Measurements from ENCODE around the gene ZFP2. TPM values are rescaled to one million over a fixed set of nuclear protein-coding genes. Genes with fewer than 3 reads are reported as not detected.

The ZFP2 gene
- total and polyA plus RNA-seq, 2 donors (not counting 3 experiments of a cell fraction or from before 2014, with no cell fraction given), result 0.07 to 0.75 TPM

DNA sequence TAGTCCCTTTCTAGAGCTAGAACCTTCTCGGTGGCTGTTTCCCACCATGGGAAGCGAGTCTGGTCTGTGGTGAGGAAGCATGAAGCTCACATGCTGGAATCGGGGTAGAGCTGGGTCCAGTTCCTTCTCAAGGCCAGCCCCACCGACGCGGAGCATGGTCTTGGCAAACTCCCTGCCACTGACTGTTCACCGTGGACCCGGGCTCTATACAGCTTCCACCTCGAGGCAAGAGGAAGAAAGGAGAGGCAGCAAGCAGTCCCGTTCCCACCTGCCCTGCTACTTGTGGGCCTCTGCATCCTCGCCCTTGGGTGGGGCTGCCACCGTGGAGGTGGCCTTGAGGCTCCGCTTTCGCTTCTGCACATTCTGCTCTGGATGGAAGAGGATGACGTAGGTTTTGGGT is 85.7 kb downstream of the ZFP2 start:
- peaks cover 4% of the 10 kb centered on the region for H3K9me3 ChIP-seq (replicated peaks; ENCODE audit: control insufficient read depth, insufficient read depth, low read length)
- dilution Hi-C loops (cut with MboI; ENCODE audit: extremely low pct_ligation_motif_present, low sequenced_read_pairs), result no loop called here
- no peak overlapping the region for H2AFZ ChIP-seq (ENCODE audit: low read depth, low read length)

More for the DNA sequence above, 85.7 kb downstream of the ZFP2 start:
- Histone ChIP-seq H4K20me1 (replicated peaks; ENCODE audit: control insufficient read depth, extremely low read depth, insufficient read depth, low read length) (no peaks in the 10 kb centered on the region), H3K4me3 (replicated peaks in 1 of 3; ENCODE audit: insufficient read depth in 1 of 3, low read depth in 1 of 3, low read length in 3 of 3) (no peak overlapping the region), H3K4me2 (ENCODE audit: insufficient read depth, low read length) (no peak overlapping the region), H3K27me3 (ENCODE audit: control insufficient read depth in 2 of 2, insufficient read depth in 2 of 2, low read length in 2 of 2) (no peaks in the 10 kb centered on the region), H3K79me2 (ENCODE audit: control insufficient read depth, insufficient read depth, low read length) (no peaks in the 10 kb centered on the region), H3K27ac (ENCODE audit: insufficient read depth, low read depth, low read length) (no peak overlapping the region), H3K9me1 (replicated peaks; ENCODE audit: control insufficient read depth, extremely low read depth, insufficient read depth, low read length) (no peaks in the 10 kb centered on the region), H3K4me1 (ENCODE audit: control insufficient read depth, extremely low read depth, insufficient read depth, low read length) (no peaks in the 10 kb centered on the region), H3K9ac (replicated peaks; ENCODE audit: extremely low read depth, insufficient read depth, low read length) (no peak overlapping the region), H3K36me3 (ENCODE audit: control insufficient read depth in 2 of 2, extremely low read depth in 1 of 2, insufficient read depth in 2 of 2, low read length in 2 of 2) (no peaks in the 10 kb centered on the region)
- TF ChIP-seq MYC (IDR thresholded peaks at IDR 0.05; ENCODE audit: low read depth, low read length), result no peak
- no peak for TF ChIP-seq GATA2 (IDR thresholded peaks at IDR 0.05; ENCODE audit: insufficient read depth, insufficient read length, low read depth, low read length)
- no peak for TF ChIP-seq JUN (IDR thresholded peaks at IDR 0.05; ENCODE audit: borderline replicate concordance, insufficient read depth, insufficient read length, low read depth)
- TF ChIP-seq, protein P1, sequence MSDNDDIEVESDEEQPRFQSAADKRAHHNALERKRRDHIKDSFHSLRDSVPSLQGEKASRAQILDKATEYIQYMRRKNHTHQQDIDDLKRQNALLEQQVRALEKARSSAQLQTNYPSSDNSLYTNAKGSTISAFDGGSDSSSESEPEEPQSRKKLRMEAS (IDR thresholded peaks at IDR 0.05; ENCODE audit: insufficient read depth, insufficient read length), result no peak
- TF ChIP-seq, protein P2, sequence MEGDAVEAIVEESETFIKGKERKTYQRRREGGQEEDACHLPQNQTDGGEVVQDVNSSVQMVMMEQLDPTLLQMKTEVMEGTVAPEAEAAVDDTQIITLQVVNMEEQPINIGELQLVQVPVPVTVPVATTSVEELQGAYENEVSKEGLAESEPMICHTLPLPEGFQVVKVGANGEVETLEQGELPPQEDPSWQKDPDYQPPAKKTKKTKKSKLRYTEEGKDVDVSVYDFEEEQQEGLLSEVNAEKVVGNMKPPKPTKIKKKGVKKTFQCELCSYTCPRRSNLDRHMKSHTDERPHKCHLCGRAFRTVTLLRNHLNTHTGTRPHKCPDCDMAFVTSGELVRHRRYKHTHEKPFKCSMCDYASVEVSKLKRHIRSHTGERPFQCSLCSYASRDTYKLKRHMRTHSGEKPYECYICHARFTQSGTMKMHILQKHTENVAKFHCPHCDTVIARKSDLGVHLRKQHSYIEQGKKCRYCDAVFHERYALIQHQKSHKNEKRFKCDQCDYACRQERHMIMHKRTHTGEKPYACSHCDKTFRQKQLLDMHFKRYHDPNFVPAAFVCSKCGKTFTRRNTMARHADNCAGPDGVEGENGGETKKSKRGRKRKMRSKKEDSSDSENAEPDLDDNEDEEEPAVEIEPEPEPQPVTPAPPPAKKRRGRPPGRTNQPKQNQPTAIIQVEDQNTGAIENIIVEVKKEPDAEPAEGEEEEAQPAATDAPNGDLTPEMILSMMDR (IDR thresholded peaks at IDR 0.05; ENCODE audit: extremely low read depth in 1 of 2, insufficient read depth in 1 of 2, low read depth in 1 of 2, low read length in 2 of 2), result no peak
- DNase-seq (ENCODE audit: low read depth, low spot score), result no peak
- ChIA-PET POLR2A (no interaction called here), CTCF (no interaction called here)
- no TSS peak for BruUV-seq (replicated peaks)
- no peak for FAIRE-seq
- intact Hi-C loops (cut with micrococcal nuclease), result no loop called here

Other genes with a start within 250 kb of the ZFP2 start
- 10.8 and 11.1 TPM in 2 replicates for gene ZNF354A, start 165.3 kb upstream of the ZFP2 start, total RNA-seq
- gene ZNF354A, start 165.3 kb upstream of the ZFP2 start, polyA plus RNA-seq, result 4.1 and 4.7 TPM in 2 replicates
- 16.3 and 17.6 TPM in 2 replicates for gene ZNF354B, start 36.0 kb upstream of the ZFP2 start, total RNA-seq
- gene ZNF354B, start 36.0 kb upstream of the ZFP2 start, polyA plus RNA-seq, result 5.5 and 6.3 TPM in 2 replicates
- gene ZNF454, start 45.3 kb downstream of the ZFP2 start, total RNA-seq, result 0.55 TPM in 1 of 2 replicates, not detected in the other
- 0.08 and 0.14 TPM in 2 replicates for gene ZNF454, start 45.3 kb downstream of the ZFP2 start, polyA plus RNA-seq
- not detected in 2 replicates for gene GRM6, start 99.4 kb downstream of the ZFP2 start, total RNA-seq
- not detected in 2 replicates for gene GRM6, start 99.4 kb downstream of the ZFP2 start, polyA plus RNA-seq
- gene ZNF879, start 127.9 kb downstream of the ZFP2 start, total RNA-seq, result 2.7 and 3.7 TPM in 2 replicates
- 1.2 and 2.4 TPM in 2 replicates for gene ZNF879, start 127.9 kb downstream of the ZFP2 start, polyA plus RNA-seq
- gene ZNF354C, start 164.5 kb downstream of the ZFP2 start, total RNA-seq, result 4.7 and 5.0 TPM in 2 replicates
- gene ZNF354C, start 164.5 kb downstream of the ZFP2 start, polyA plus RNA-seq, result 1.2 and 1.5 TPM in 2 replicates